Putamen (tissue), 1 donor: ENCODE measurements around the gene MTPN.

Source experiments
- DNase-seq: peaks from one replicate; pipeline ENCODE4 v3.0.0-alpha.2; 2016; ENCODE audit warnings: low spot score

Gene MTPN

DNA sequence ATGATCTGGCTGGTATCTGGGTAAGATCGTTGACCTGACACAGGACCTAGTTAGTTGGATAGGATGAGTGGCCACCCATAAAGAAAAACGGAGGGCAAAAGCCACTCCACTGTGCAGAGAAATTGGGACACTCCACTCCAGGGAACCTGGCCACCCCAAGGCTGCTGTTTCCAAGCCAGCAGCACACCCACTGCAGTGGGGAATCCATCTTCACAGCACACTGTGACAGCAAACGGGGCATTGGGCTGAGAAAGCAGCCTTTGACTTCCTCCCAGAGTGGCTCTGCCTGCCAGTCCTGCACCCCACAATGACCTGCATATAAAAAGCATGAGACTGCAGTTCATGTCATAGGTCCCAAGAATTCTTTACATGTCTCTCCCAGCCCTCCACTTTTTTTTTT lies 52.9 kb downstream of the MTPN start:
- no peak for DNase-seq

DNA sequence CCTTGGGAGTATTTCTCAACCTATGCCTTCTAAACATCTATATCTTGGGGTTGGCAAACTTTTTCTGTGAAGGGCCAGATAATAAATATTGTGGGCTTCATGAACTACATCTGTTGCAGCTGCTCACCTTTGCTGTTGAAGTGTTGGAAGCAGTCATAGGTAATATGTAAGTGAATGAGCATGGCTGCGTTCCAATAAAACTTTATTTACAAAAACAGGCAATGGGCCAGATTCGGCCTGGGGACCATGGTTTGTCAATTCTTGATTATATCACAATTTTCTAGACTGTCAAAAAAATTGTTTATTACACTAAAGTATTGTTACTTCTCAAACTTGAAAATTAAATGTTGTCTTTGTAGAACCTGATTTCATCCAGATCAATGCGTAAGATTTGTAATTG lies 54.9 kb downstream of the MTPN start:
- no peak for DNase-seq

DNA sequence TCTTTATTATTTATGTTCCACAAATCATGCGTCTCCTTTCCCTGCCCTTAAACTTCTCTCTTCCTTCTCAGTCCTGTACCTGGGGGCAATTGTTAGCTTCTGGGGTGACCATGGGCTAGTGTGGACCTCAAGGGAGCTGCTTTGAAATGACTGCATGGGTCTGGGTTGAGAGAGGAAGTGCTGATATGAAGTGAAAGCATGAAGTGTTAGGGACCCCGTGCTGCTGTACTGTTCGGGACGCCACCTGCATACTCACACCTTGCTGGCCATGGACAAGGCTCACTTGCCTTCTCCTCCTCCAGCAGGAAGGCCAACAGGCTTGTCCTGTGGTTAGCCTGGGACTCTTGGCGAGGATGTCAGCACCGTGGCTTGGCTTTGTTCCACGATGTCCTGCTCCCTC lies 56.7 kb downstream of the MTPN start:
- no peak for DNase-seq

DNA sequence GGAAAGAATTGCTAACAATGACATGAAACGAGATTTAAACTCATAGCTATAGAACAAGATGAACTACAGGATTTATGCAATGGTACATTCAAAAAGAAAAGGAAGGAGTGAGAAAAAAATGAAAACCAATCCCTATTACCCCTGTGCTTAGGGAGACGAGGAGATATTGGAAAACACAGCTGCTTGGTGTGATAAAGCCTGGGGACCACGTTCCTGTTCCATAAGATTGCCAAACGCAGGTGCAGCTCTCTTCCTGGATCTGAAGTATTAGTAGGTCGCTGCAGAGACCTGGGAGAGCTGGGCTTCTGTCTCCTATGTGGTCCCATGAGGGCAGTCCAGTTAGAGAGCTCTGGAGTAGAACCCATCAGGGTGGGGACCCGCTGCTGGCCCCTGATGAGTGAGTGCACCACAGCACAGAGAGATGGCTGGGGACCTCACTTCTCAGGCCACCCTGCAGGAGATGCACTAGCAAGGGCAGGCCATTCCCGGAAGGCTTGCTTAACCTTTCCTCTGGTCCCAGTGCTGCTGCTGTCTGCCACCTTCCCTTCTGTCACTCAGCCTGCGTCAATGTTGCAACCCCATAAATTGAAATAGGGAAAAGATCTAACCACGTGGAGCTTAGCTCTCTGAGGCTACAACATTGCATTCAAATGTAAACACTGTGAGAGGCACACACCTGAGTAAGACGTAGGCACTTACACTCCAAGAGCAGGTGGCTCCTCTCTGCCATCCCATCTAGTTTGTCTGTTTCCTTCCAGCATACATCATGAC lies 57.9 kb downstream of the MTPN start:
- no peak for DNase-seq

DNA sequence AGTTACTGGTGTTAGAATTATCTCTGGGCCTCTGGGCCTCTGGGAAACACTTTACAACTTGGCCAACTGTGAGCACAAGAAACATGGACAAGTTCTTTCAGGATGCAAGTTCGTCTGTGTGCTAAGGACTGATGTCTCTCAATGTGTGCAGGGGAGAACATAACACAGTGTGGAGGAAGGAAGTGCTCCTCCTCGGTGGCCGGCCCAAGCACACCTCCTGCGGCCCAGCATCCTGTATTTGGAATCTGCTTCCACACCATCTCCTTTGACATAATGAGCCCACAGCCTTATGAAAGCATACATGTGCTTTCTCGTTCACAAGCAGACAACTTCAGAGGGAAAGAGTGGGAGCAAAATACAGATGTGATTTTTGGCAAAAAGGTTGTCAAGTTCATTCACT lies 59.0 kb downstream of the MTPN start:
- DNase-seq = no peak

DNA sequence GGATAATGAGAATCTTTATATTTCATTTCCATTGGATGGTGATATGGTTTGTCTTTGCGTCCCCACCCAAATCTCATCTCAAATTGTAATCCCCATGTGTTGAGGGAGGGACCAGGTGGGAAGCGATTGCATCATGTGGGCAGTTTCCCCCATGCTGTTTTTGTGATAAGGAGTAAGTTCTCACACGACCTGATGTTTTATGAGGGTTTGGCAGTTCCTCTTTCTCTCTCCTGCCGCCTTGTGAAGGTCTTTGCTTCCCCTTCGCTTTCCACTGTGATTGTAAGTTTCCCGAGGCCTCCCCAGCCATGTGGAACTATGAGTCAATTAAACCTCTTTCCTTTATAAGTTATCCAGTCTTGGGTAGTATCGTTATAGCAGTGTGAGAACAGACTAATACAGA lies 59.4 kb downstream of the MTPN start:
- no peak for DNase-seq

DNA sequence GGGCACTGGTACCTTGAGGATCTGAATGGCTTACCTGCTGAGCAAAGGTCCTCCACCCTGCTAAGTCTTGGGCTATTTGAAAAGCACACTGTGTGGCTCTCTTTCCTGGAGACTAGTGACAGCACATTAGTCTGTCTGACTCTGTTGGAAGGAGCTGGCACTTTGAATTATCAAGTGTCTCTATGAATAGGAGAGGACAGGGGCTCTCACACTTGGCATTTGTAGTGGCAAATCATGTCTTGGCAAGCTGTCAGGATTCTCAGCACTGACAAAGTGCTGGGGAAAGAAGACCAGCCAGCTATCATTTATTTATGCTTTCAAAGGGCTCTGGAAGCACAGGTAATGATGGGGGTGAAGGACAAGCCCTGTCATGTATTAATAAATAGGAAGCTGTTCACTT lies 62.8 kb downstream of the MTPN start:
- DNase-seq = no peak

DNA sequence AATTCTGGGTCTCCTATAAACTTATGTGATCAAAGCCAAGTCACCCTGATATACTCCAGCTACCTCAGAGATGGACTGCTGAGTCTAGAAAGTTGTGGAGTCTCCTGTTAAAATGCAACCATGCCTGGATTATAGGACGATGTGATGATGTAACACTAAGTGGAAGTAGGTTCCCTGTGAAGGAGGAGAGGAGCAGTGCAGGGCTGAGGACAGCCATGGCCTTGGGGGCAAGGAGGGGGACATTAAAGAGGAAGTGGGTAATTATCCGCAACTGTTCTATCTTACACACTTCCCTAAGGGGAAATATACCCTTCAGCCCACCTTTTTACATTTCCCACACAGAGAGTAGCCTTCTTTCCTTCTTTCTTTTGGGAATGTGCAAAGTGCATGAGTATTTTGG lies 63.8 kb downstream of the MTPN start:
- no peak for DNase-seq

DNA sequence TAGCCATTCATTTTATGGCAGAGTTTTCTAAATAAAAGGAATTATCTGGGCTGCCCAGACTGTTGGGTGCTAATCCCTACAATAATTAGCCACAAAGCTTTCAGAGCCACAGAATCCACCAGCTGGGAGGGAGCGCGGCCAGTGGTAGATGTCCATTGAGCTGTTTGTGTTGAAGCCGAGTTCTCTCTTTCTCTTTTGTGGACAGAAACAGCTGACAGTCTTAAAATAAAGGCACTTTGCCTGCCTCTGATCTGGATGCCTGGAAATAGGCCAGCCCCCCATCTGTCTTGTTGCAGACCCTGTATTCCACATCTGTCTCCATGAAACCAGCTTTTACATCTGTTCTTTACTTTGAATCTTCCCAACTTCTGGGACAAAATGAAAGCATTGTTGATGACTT lies 66.1 kb downstream of the MTPN start:
- no peak for DNase-seq

DNA sequence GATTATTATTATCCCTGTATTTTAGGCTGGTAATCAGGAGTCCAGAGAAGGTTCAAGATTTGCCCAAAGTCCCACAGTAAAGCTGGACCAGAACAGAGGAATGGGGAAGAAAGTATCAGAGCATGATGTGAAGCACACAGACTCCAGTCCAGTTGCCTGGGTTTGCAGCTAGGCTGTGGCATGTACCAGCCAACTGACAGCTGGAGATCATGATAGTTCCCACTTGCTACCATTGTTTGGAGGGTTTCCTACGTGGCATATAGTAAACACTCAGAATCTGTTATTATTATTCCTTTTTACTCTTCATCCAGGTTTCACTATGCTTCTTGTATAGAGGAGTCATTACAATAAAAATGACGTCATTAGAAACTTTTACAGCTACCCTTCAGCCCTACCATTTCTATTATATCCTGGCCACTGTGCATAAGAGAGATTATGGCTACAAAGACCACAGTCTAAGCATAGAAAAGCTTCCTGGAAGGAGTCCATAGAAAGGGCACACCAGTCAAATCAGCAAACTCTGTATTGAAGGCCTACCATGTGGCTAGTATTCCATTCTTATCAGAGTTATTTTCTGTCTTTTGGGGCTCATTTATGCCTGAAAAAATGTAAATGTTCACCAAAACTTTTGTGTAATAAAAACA lies 66.6 kb downstream of the MTPN start:
- no peak for DNase-seq

DNA sequence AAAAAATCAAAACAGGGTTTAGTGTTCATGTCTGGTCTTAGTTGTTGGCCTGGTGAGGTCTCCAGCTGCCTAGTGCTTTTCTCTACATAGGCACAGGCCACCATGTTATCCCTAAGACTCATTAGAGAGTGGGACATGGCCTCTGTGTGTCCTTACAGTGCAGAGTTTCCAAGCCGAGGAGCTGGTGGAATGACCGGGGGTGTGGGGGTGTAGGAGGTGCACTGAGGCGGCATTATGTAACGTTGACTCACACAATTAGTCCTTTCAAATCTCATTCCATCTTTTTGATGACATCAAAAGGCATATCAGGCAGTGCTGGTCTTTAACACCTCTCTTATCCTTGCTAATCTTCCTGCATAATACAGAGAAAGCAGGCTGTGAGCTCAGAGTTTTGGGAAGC lies 71.3 kb downstream of the MTPN start:
- peak; percentile 20 for DNase-seq

DNA sequence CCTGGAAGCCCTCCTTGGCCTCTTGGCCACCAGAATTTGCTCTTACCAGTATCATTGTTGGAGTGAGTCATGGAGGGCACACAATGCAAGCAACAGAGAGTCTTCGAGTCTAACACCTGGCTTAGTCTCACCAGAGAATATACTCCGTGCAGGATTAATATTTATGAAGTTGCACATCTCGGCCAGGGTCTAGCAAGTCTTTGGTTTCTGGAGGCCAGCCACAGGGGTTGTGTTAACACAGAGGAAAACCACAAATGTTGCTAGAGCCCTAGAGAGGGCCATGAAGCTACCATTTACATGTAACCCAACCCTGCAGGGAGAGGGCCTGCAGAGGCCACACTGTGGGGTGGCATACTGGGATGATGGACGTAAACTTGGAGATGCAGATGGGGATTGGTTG lies 71.8 kb downstream of the MTPN start:
- DNase-seq = no peak

DNA sequence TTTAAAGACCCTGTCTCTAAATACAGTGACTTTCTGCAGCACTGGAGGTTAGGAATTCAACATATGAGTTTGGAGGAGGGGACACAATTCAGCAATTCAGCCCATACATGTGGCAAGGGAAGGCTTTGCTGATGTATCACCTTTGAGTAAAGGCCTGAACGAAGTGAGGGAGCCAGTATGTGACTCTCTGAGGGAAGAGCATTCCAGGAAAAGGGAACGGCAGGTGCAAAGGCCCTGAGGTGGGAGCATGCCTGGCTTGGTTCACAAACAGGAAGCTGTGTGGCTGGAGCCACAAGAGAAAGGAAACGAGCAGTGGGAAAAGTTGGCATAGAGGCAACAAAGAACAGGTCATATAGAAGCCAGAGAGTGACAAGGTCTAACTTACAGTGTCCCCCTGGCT lies 72.9 kb downstream of the MTPN start:
- DNase-seq = no peak

DNA sequence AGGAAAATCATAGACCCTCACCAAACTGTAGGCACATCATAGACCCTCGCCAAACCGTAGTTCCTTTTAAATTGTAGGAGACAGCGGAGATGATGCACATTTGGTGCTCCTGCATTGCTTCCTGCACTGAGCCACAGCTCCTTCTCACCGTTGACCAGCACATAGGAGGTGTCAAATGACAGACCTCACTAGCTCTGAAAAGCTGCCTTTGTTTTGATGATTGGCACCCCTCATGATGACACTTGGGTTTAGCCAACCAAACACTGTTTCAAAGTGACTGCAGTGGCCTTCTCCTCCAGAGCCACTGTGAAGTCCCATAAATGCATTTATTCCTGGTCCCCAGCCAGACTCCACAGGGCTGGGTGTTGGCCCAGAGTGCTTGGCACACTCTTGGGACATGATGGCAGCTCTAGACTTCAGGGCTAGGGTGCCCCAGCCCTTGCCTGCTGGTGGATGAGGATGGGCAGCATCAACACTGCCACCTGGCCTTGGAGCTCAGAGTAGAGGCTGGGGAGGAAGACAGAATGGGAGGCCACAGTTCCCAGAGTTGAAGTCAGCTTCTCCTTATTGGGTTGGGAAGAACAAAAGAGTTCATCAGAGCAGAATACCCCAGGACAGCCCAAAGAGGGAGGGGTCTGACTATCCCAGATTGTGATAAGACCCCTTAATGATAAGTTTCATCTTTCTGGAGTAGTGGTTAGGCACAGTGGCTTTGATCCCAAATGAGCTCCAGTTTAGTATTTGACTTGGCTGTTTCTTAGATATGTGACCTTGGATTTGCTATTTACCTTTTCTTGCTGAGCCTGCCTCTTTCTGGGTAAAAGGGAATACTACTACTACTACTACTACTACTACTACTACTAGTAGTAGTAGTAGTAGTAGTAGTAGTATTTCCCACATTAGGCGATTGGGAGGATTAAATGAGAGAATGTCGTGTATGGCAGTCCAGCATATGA lies 75.3 kb downstream of the MTPN start:
- no peak for DNase-seq

DNA sequence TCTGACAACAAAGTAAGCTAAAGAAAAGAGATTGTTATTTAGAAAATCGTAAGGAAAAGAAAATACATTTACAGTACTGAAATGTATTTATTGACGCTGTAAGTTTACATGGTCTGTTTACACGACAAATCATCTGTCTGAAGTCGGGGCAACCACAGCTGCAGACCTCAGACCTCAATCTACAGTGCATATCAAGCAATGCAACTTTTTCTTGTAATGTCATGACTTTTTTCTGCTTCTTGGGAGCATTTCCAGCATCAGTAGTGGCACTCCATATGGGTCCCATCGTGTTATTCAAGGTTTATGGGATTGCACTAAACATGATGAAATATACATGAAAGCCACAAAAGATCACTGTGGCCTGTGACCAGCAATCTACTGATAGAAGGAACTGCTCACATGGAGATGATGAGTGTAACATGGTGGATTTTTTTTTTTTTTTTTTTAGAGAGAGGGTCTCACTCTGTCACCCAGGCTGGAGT lies 77.1 kb downstream of the MTPN start:
- no peak for DNase-seq

DNA sequence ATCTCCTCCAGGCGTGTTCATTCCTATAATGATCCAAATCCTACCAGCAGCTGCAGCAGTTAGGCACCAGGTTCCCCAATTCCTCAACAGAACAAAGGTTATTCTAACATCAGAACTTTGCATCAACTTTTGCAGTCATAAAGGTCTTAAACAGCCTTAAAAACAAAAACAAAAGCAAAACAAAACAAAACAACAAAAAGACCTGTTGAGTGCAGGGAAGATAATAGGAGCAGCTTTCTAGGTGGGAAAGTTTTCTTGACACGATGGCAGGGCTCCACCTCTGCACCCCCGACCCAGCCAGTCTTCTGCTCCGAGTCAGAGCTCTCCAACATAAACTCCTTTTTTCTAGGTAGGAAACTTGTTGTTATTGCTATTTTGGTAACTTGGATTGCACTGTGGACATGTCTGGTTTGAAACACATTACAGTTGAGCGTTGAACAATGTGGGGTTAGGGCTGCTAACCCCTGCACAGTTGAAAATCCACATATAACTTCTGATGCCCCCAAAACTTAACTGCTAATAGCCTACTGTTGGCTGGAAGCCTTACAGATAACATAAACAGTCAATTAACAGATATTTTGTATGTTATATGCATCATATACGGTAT lies 77.6 kb downstream of the MTPN start:
- DNase-seq = no peak

DNA sequence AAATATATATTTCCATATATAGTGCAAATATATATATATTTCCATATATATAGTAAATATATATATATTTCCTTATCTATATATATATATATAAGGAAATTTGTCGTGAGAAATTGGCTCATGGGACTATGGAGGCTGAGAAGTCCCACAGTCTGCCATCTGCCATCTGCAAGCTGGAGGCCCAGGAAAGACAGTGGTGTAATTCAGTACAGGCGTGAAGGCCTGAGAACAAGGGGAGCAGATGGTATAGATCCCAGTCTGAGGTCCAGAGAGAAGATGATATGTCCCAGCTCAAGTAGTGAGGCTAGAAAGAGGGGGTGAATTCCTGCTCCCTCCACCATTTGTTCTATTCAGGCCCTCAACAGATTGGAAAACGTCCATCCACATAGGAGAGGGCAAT lies 78.9 kb downstream of the MTPN start:
- no peak for DNase-seq

DNA sequence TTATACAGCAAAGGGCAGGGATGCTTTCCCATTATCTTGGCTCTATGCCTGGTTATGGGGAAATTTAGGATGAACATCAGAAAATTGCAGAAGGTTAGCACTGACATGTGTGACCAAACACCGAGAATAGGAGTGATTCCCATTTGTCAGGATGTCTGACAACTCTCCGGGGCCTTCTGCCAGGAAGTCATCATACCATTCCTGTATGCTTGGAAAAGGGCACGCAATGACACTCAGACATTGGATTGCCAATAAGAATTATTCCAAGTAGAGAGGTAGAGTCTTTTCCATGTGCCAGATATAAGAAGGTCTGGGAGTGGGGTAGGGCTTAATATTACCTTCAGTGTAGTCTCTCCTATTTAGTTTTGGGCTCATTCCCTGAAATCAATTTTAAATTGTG lies 82.3 kb downstream of the MTPN start:
- DNase-seq = no peak

DNA sequence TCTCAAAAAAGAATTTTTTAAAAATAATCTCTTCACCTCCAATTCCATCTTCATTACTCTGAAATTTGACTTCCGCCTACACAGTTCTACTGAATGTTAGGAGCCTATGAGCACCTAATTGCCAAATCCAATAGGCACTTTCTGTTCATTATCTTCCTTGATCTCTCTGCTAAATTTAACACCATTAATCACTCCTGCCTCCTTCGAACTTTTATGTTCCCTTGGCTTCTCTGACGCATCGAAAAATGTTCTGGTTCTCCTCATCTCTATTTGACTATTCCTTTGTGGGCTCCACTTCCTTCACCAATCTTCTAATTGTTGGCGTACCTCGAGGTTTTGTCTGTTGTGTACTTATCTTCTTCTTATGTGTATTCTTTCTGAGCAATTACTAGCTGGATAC lies 87.3 kb downstream of the MTPN start:
- DNase-seq = peak; percentile 69

DNA sequence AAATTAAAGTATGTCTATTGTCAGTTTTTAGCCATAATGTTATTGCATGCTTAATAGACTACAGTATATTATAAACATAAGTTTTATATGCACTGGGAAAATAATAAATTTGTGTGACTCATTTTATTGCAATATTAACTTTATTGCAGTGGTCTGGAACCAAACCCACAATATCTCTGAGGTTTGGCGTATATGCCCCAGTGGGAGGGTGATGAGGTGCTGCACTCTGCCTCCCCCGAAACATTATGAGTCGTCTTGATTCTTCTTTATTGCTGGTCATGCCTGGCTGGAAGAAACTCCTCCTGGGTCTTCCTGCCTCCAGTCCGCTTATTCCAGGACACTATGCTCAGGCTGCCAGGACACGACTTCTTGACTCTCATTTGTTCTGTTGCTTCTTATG lies 88.4 kb downstream of the MTPN start:
- no peak for DNase-seq

DNA sequence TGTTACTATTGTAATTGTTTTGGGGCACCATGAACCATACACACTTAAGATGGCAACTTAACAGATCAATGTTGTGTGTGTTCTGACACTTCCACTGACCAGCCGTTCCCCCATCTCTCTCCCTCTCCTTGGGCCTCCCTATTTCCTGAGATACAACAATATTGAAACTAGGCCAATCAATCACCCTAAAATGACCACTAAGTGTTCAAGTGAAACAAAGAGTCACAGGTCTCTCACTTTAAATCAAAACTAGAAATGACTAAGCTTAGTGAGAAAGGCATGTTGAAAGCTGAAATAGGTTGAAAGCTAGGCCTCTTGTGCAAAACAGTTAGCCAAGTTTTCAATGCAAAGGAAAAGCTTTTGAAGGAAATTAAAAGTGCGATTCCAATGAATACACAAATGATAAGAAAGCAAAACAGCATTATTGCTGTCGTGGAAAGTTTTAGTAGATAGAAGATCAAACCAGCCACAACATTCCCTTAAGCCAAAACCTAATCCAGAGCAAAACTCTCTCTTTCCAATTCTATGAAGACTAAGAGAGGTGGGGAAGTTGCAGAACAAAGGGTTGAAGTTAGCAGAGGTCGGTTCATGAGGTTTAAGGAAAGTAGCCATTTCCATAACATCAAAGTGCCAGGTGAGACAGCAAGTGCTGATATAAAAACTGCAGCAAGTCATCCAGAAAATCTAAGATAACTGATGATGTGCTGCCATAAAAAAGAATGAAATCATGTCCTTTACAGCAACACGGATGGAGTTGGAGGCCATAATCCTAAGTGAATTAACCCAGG lies 90.6 kb downstream of the MTPN start:
- DNase-seq = no peak
